ENCODE data around the gene SRBD1.
A peak's percentile ranks its signal among the peaks of the same experiment; 100 is the strongest.

Gene SRBD1

GRCh38 chr2:45494978-45495293 lies 116.1 kb downstream of the SRBD1 start:
- Histone ChIP-seq H3K4me1 (ENCODE audit: low read length) (peaks cover 17% of the 10 kb centered on the region), H3K36me3 (replicated peaks; ENCODE audit: low read depth, low read length) (no peaks in the 10 kb centered on the region), H3K9ac (ENCODE audit: low read length) (no peak overlapping the region), H3K27me3 (ENCODE audit: low read depth, low read length) (no peaks in the 10 kb centered on the region), H3K4me3 (ENCODE audit: low read length) (no peak overlapping the region), H3K79me2 (ENCODE audit: low read length) (no peaks in the 10 kb centered on the region), H3K27ac (ENCODE audit: low read length) (no peak overlapping the region), H3K4me2 (ENCODE audit: low read length) (no peak overlapping the region), H2AFZ (ENCODE audit: low read depth, low read length) (no peak overlapping the region), H4K20me1 (ENCODE audit: insufficient read depth, low read length) (no peaks in the 10 kb centered on the region; the same call in 1 of the 2 replicates), H3K9me3 (ENCODE audit: insufficient read depth, low read length) (no peaks in the 10 kb centered on the region)
- no peak for TF ChIP-seq EZH2phosphoT487 (IDR thresholded peaks at IDR 0.05; ENCODE audit: low read depth)
- TF ChIP-seq CTCF (IDR thresholded peaks at IDR 0.05; ENCODE audit: low read depth, low read length), result no peak

GRCh38 chr2:45494275-45494977 lies 116.6 kb downstream of the SRBD1 start:
- Histone ChIP-seq H3K4me3 (ENCODE audit: low read length) (no peak overlapping the region), H3K79me2 (ENCODE audit: low read length) (no peaks in the 10 kb centered on the region), H3K4me1 (ENCODE audit: low read length) (peaks cover 14% of the 10 kb centered on the region), H4K20me1 (ENCODE audit: insufficient read depth, low read length) (no peaks in the 10 kb centered on the region; the same call in 1 of the 2 replicates), H3K9ac (ENCODE audit: low read length) (no peak overlapping the region), H2AFZ (ENCODE audit: low read depth, low read length) (no peak overlapping the region), H3K9me3 (ENCODE audit: insufficient read depth, low read length) (no peaks in the 10 kb centered on the region), H3K27ac (ENCODE audit: low read length) (no peak overlapping the region), H3K4me2 (ENCODE audit: low read length) (no peak overlapping the region), H3K36me3 (replicated peaks; ENCODE audit: low read depth, low read length) (no peaks in the 10 kb centered on the region), H3K27me3 (ENCODE audit: low read depth, low read length) (no peaks in the 10 kb centered on the region)
- TF ChIP-seq CTCF (IDR thresholded peaks at IDR 0.05; ENCODE audit: low read depth, low read length), result peak; percentile 76
- TF ChIP-seq EZH2phosphoT487 (IDR thresholded peaks at IDR 0.05; ENCODE audit: low read depth), result no peak

GRCh38 chr2:45484965-45485364 lies 126.1 kb downstream of the SRBD1 start:
- no peaks in the 10 kb centered on the region for H3K27me3 ChIP-seq (ENCODE audit: low read depth, low read length)
- H3K9ac ChIP-seq (ENCODE audit: low read length), result no peak overlapping the region
- H3K9me3 ChIP-seq (ENCODE audit: insufficient read depth, low read length), result no peaks in the 10 kb centered on the region
- TF ChIP-seq CTCF (IDR thresholded peaks at IDR 0.05; ENCODE audit: low read depth, low read length) (no peak), EZH2phosphoT487 (IDR thresholded peaks at IDR 0.05; ENCODE audit: low read depth) (no peak)
- H3K79me2 ChIP-seq (ENCODE audit: low read length), result no peaks in the 10 kb centered on the region
- no peak overlapping the region for H3K27ac ChIP-seq (ENCODE audit: low read length)
- no peak overlapping the region for H2AFZ ChIP-seq (ENCODE audit: low read depth, low read length)
- H3K4me2 ChIP-seq (ENCODE audit: low read length), result no peak overlapping the region
- H4K20me1 ChIP-seq (ENCODE audit: insufficient read depth, low read length), result no peaks in the 10 kb centered on the region
- no peaks in the 10 kb centered on the region for H3K4me1 ChIP-seq (ENCODE audit: low read length)
- no peak overlapping the region for H3K4me3 ChIP-seq (ENCODE audit: low read length)
- no peaks in the 10 kb centered on the region for H3K36me3 ChIP-seq (replicated peaks; ENCODE audit: low read depth, low read length)

GRCh38 chr2:45483997-45484396 lies 127.1 kb downstream of the SRBD1 start:
- Histone ChIP-seq H3K9me3 (ENCODE audit: insufficient read depth, low read length) (no peaks in the 10 kb centered on the region), H3K4me1 (ENCODE audit: low read length) (no peaks in the 10 kb centered on the region), H3K27me3 (ENCODE audit: low read depth, low read length) (no peaks in the 10 kb centered on the region), H3K36me3 (replicated peaks; ENCODE audit: low read depth, low read length) (no peaks in the 10 kb centered on the region), H3K27ac (ENCODE audit: low read length) (no peak overlapping the region), H3K4me2 (ENCODE audit: low read length) (no peak overlapping the region), H3K4me3 (ENCODE audit: low read length) (no peak overlapping the region), H3K79me2 (ENCODE audit: low read length) (no peaks in the 10 kb centered on the region), H3K9ac (ENCODE audit: low read length) (no peak overlapping the region), H4K20me1 (ENCODE audit: insufficient read depth, low read length) (no peaks in the 10 kb centered on the region), H2AFZ (ENCODE audit: low read depth, low read length) (no peak overlapping the region)
- no peak for TF ChIP-seq EZH2phosphoT487 (IDR thresholded peaks at IDR 0.05; ENCODE audit: low read depth)
- TF ChIP-seq CTCF (IDR thresholded peaks at IDR 0.05; ENCODE audit: low read depth, low read length), result 0 out of 2 replicates have a peak, but pooled peaks have one; percentile 8

Measured in OCI-LY3 (cell line).